ENCODE measurements around the gene ZBTB11. TPM values are rescaled to one million over a fixed set of nuclear protein-coding genes. Genes with fewer than 3 reads are reported as not detected.

Gene ZBTB11
- total RNA-seq, 1 experiment from 2014 or later = 20.4 TPM

DNA sequence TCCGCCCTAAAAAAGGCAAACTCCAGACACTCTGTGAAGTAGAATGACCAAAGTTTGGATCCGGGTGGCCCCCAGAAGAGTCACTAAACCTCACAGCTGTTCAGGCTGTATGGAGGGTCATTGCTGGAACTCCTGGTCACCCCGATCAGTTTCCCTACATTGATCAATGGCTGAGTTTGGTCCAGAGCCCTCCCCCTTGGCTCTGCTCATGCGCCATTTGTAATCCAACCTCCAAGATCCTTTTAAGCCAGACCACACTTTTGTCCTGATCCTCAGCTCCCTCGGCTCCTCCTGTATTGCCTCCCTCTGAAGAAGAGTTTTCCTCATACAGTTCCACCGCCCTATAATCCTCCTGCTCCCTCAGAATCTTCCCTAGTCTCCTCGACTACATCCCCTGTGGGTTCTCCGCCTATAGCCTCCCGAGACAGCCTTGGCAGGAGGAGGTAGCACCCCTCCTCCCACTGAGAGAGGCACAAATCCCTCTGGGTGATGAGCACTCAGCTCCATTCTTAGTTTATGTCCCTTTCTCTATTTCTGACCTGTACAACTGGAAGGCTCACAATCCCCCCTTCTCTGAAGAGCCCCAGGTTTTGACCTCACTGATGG, 42.2 kb downstream of the ZBTB11 start:
- no peak overlapping the region for H3K4me2 ChIP-seq (ENCODE audit: low read length)
- no peak overlapping the region for H3K27ac ChIP-seq (ENCODE audit: low read depth, low read length)
- ChIA-PET RAD21 (ENCODE audit: low non-redundant PET in 1 of 2, low total read pairs in 2 of 2, uncharacterized antibody in 2 of 2, unreplicated experiment in 2 of 2) (no interaction called here), CTCF (interaction anchor here (1.1 kb wide), 1 partner anchor 8 kb away, joined by 3 read pairs; no protein-coding TSS in a partner anchor), POLR2A (no interaction called here)
- no peaks in the 10 kb centered on the region for H3K9me2 ChIP-seq (ENCODE audit: insufficient read depth)
- H3K4me3 ChIP-seq (replicated peaks in 1 of 2; ENCODE audit: low read depth in 1 of 2, low read length in 2 of 2) = no peak overlapping the region
- H3K36me3 ChIP-seq (ENCODE audit: control insufficient read depth in 1 of 2, insufficient read depth in 2 of 2, low read length in 2 of 2) = no peaks in the 10 kb centered on the region
- H3K9ac ChIP-seq (ENCODE audit: low read length) = no peak overlapping the region
- no peak for TF ChIP-seq TCF7L2 (IDR thresholded peaks at IDR 0.05; ENCODE audit: borderline replicate concordance, extremely low read depth, insufficient read depth, insufficient read length)
- TF ChIP-seq POLR2AphosphoS5 (IDR thresholded peaks at IDR 0.05; ENCODE audit: low read depth, low read length) = no peak
- no peak for TF ChIP-seq CBX3 (IDR thresholded peaks at IDR 0.05; ENCODE audit: low read depth)
- no peak for TF ChIP-seq YY1 (IDR thresholded peaks at IDR 0.05; ENCODE audit: extremely low read depth, insufficient replicate concordance, low read depth, low read length)
- TF ChIP-seq ZNF274 (IDR thresholded peaks at IDR 0.05; ENCODE audit: low read depth, low read length) = no peak
- TF ChIP-seq POLR2A (IDR thresholded peaks at IDR 0.05; ENCODE audit: borderline replicate concordance, extremely low read depth, insufficient read depth, insufficient read length) = no peak
- TF ChIP-seq ZFX (IDR thresholded peaks at IDR 0.05) = no peak
- TF ChIP-seq SIN3A (IDR thresholded peaks at IDR 0.05; ENCODE audit: low read depth) = no peak
- no peak for TF ChIP-seq ELF1 (IDR thresholded peaks at IDR 0.05; ENCODE audit: borderline replicate concordance, low read depth)
- TF ChIP-seq, protein P1, sequence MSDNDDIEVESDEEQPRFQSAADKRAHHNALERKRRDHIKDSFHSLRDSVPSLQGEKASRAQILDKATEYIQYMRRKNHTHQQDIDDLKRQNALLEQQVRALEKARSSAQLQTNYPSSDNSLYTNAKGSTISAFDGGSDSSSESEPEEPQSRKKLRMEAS (IDR thresholded peaks at IDR 0.05) = no peak
- TF ChIP-seq SP1 (IDR thresholded peaks at IDR 0.05; ENCODE audit: low read depth) = no peak
- no peak for DNase-seq (ENCODE audit: low read depth, low spot score)
- intact Hi-C loops (cut with micrococcal nuclease) = loop anchor here (10.0 kb wide), 1 partner anchor 430 kb away; no protein-coding TSS in a partner anchor
- H3K9me3 ChIP-seq (ENCODE audit: control insufficient read depth in 1 of 2, insufficient read depth in 1 of 2, low read depth in 1 of 2, low read length in 2 of 2) = no peaks in the 10 kb centered on the region
- 0 out of 4 replicates have a peak, but pooled peaks cover 0 to 3% of the 10 kb centered on the region in 2 experiments for H3K4me1 ChIP-seq (ENCODE audit: control insufficient read depth in 1 of 2, insufficient read depth in 2 of 2, low read length in 2 of 2)
- H3K27me3 ChIP-seq (ENCODE audit: insufficient read depth, low read length) = no peaks in the 10 kb centered on the region
- H3K79me2 ChIP-seq (ENCODE audit: insufficient read depth, low read length) = no peaks in the 10 kb centered on the region
- ATAC-seq = no peak
- no peaks in the 10 kb centered on the region for H4K20me1 ChIP-seq (ENCODE audit: insufficient read depth)
- BruUV-seq (replicated peaks) = no TSS peak
- H2AFZ ChIP-seq (ENCODE audit: low read depth, low read length, poor library complexity, severe bottlenecking) = no peak overlapping the region

DNA sequence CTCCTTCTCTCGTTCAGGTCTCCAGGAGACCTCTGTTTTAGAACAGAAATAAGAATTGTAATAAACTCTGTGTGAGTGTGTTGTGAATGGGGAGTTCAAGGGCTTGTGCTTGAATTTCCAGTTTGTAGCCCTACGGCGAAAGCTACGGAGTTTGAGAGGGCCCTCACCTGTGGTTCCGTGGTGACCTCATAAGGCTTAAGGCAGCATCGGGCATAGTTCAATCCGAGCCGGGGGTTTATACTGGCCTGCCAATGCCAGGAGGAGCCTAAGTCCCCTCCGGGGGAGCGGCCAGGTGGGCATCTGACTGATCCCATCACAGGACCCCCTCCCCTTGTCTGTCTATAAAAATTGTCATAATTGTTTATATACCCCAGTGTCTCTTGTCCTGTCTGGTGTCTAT, 43.7 kb downstream of the ZBTB11 start:
- no peak for DNase-seq (ENCODE audit: low read depth, low spot score)
- ATAC-seq = no peak
- Histone ChIP-seq H3K27me3 (ENCODE audit: insufficient read depth, low read length) (no peaks in the 10 kb centered on the region), H3K4me2 (ENCODE audit: low read length) (no peak overlapping the region), H3K9ac (ENCODE audit: low read length) (no peak overlapping the region), H2AFZ (ENCODE audit: low read depth, low read length, poor library complexity, severe bottlenecking) (no peak overlapping the region), H3K9me2 (ENCODE audit: insufficient read depth) (no peaks in the 10 kb centered on the region), H3K36me3 (ENCODE audit: control insufficient read depth in 1 of 2, insufficient read depth in 2 of 2, low read length in 2 of 2) (no peaks in the 10 kb centered on the region), H3K9me3 (ENCODE audit: control insufficient read depth in 1 of 2, insufficient read depth in 1 of 2, low read depth in 1 of 2, low read length in 2 of 2) (no peaks in the 10 kb centered on the region), H3K27ac (ENCODE audit: low read depth, low read length) (no peak overlapping the region), H3K4me3 (replicated peaks in 1 of 2; ENCODE audit: low read depth in 1 of 2, low read length in 2 of 2) (no peak overlapping the region), H3K79me2 (ENCODE audit: insufficient read depth, low read length) (no peaks in the 10 kb centered on the region), H3K4me1 (ENCODE audit: control insufficient read depth in 1 of 2, insufficient read depth in 2 of 2, low read length in 2 of 2) (0 out of 4 replicates have a peak, but pooled peaks cover 0 to 3% of the 10 kb centered on the region in 2 experiments), H4K20me1 (ENCODE audit: insufficient read depth) (no peaks in the 10 kb centered on the region)
- CTCF ChIA-PET = no interaction called here
- RAD21 ChIA-PET (ENCODE audit: low non-redundant PET in 1 of 2, low total read pairs in 2 of 2, uncharacterized antibody in 2 of 2, unreplicated experiment in 2 of 2) = no interaction called here
- intact Hi-C loops (cut with micrococcal nuclease) = loop anchor here (10.0 kb wide), 1 partner anchor 428 kb away; no protein-coding TSS in a partner anchor
- no TSS peak for BruUV-seq (replicated peaks)
- POLR2A ChIA-PET = no interaction called here
- TF ChIP-seq ZNF274 (IDR thresholded peaks at IDR 0.05; ENCODE audit: low read depth, low read length) (no peak), CBX3 (IDR thresholded peaks at IDR 0.05; ENCODE audit: low read depth) (no peak), SP1 (IDR thresholded peaks at IDR 0.05; ENCODE audit: low read depth) (no peak), ELF1 (IDR thresholded peaks at IDR 0.05; ENCODE audit: borderline replicate concordance, low read depth) (no peak), SIN3A (IDR thresholded peaks at IDR 0.05; ENCODE audit: low read depth) (no peak), CTCF (IDR thresholded peaks at IDR 0.05 in 2 of 3, conservative IDR thresholded peaks at IDR 0.05 in 1 of 3; ENCODE audit: borderline replicate concordance in 1 of 3, insufficient read depth in 1 of 3, low read depth in 2 of 3, low read length in 2 of 3) (no peak), CEBPB (IDR thresholded peaks at IDR 0.05; ENCODE audit: low read depth) (no peak), POLR2A (IDR thresholded peaks at IDR 0.05; ENCODE audit: borderline replicate concordance, extremely low read depth, insufficient read depth, insufficient read length) (no peak)
